Activated CD8-positive, alpha-beta T cell treated with anti-CD3 and anti-CD28 coated beads for 36 hours (primary cell): ENCODE measurements around the gene NFATC3. TPM values are rescaled to one million over a fixed set of nuclear protein-coding genes. Genes with fewer than 3 reads are reported as not detected.

ENCODE experiments used
- ATAC-seq: fragments of 200-7000 bp; cut with Tn5 transposase; one replicate; pipeline ENCODE4 v1.10.0; 2021; ENCODE audit warnings: mild to moderate bottlenecking, moderate library complexity
- CTCF ChIA-PET: fragments of 350-600 bp; sonication (Branson Sonifier 250); formaldehyde crosslinking; loops from one replicate; lab custom pipeline; 2021; ENCODE audit warnings: antibody characterized with exemption; lab: Charles Lee
- POLR2A ChIA-PET: fragments of 350-600 bp; sonication (Branson Sonifier 250); formaldehyde crosslinking; loops from one replicate; lab custom pipeline; 2021; ENCODE audit warnings: antibody characterized with exemption; lab: Charles Lee
- DNase-seq: peaks from one replicate; pipeline ENCODE4 v3.0.0-alpha.2; 2020
- H3K27ac Mint-ChIP-seq: one replicate; pipeline ENCODE4 v1.8.0; 2021; ENCODE audit warnings: mild to moderate bottlenecking, mixed read lengths
- H3K27me3 Mint-ChIP-seq: one replicate; pipeline ENCODE4 v1.8.0; 2021; ENCODE audit warnings: mixed read lengths
- H3K36me3 Mint-ChIP-seq: one replicate; pipeline ENCODE4 v1.8.0; 2021; ENCODE audit warnings: low read depth, mixed read lengths
- H3K4me1 Mint-ChIP-seq: one replicate; pipeline ENCODE4 v1.8.0; 2021; ENCODE audit warnings: low read depth, mixed read lengths
- H3K4me3 Mint-ChIP-seq: one replicate; pipeline ENCODE4 v1.8.0; 2021; ENCODE audit warnings: mild to moderate bottlenecking, moderate library complexity, mixed read lengths
- H3K9me3 Mint-ChIP-seq: one replicate; pipeline ENCODE4 v1.8.0; 2021; ENCODE audit warnings: mixed read lengths
- intact Hi-C: fragments of 100-400 bp; cut with micrococcal nuclease; formaldehyde crosslinking; loops from one replicate; pipeline ENCODE4 v1.10.0; 2022
- total RNA-seq, 2 experiments: library from RNA; stranded (reverse); gene quantifications; one replicate each; pipeline ENCODE4 v1.2.3, GENCODE V29; 2021
- TF ChIP-seq, protein P1 (sequence below): fragments of 200-600 bp; IDR thresholded peaks from one replicate; pipeline ENCODE4 v1.8.0; 2022; ENCODE audit warnings: antibody characterized with exemption, mild to moderate bottlenecking

Gene NFATC3
- total RNA-seq, 2 experiments from 2014 or later: 102 to 104 TPM

DNA sequence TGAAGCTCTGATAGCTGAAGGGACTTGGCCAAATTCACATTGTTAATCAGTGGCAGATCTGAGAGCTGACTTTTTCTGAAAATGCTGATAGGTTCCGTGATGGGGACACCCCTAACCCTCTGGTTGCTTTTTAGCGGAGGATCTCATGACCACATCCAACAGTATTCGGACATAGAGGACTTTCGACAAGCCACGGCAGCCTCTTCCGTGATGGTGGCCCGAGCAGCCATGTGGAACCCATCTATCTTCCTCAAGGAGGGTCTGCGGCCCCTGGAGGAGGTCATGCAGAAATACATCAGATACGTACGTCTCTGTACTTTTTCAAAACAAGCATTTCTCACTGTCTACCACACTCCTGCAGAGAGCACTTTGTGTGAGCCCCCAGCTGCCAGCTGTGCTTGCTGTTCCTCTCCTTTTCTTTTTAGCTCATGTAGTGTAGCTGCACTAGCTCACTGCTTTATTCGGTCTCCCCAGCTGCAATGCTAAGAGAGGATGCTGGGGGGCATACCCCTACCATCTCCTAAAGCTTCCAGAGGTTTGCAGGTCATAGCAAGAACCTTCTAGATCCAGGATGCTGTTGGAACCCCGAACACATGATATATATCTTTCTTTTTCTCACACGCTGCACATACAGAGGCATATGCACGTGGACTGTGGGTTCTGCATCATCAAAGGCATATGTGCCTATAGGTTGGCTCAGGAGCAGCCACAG is 14.2 kb upstream of the NFATC3 start:
- peak; percentile 45 for DNase-seq
- Mint-ChIP-seq H3K4me3 (no peak overlapping the region), H3K27ac (peak overlapping the region; percentile 86), H3K9me3 (no peaks in the 10 kb centered on the region), H3K27me3 (no peaks in the 10 kb centered on the region), H3K4me1 (peaks cover 67% of the 10 kb centered on the region), H3K36me3 (peaks cover 74% of the 10 kb centered on the region)
- CTCF ChIA-PET: interaction anchor here (0.9 to 1.5 kb wide), 4 partner anchors 9 to 77 kb away, joined by 3 to 6 read pairs (median 4); no protein-coding TSS in a partner anchor
- TF ChIP-seq, protein P1, sequence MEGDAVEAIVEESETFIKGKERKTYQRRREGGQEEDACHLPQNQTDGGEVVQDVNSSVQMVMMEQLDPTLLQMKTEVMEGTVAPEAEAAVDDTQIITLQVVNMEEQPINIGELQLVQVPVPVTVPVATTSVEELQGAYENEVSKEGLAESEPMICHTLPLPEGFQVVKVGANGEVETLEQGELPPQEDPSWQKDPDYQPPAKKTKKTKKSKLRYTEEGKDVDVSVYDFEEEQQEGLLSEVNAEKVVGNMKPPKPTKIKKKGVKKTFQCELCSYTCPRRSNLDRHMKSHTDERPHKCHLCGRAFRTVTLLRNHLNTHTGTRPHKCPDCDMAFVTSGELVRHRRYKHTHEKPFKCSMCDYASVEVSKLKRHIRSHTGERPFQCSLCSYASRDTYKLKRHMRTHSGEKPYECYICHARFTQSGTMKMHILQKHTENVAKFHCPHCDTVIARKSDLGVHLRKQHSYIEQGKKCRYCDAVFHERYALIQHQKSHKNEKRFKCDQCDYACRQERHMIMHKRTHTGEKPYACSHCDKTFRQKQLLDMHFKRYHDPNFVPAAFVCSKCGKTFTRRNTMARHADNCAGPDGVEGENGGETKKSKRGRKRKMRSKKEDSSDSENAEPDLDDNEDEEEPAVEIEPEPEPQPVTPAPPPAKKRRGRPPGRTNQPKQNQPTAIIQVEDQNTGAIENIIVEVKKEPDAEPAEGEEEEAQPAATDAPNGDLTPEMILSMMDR: no peak
- intact Hi-C loops: no loop called here
- ATAC-seq: no peak
- POLR2A ChIA-PET: interaction anchor here (1.0 to 4.5 kb wide), 6 partner anchors 9 to 95 kb away, joined by 3 to 16 read pairs (median 4); partner anchors contain the start of gene NFATC3

DNA sequence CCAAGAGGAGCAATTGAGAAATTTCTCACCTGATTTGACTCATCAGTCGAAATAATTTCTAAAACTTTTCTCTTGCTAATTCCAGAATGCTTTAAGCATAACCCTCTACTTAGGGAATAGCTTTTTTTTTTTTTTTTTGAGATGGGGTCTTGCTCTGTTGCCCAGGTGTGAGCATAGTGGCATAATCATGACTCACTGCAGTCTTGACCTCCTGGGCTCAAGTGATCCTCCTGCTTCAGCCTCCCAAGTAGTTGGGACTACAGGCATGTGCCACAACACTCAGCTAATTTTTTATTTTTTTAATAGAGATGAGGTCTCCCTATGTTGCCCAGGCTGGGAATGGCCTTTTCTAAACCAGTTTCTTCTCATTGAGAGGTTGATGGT is 13.7 kb upstream of the NFATC3 start:
- H3K4me1 Mint-ChIP-seq: peaks cover 70% of the 10 kb centered on the region

GRCh38 chr16:68072038-68072695 is 13.0 kb upstream of the NFATC3 start:
- TF ChIP-seq, protein P1: no peak
- Mint-ChIP-seq H3K9me3 (no peaks in the 10 kb centered on the region), H3K4me1 (peaks cover 70% of the 10 kb centered on the region), H3K36me3 (peaks cover 79% of the 10 kb centered on the region), H3K27me3 (no peaks in the 10 kb centered on the region), H3K4me3 (no peak overlapping the region), H3K27ac (no peak overlapping the region)
- CTCF ChIA-PET: interaction anchor here (1.0 to 2.1 kb wide), 5 partner anchors 8 to 156 kb away, joined by 3 to 6 read pairs (median 5); no protein-coding TSS in a partner anchor
- intact Hi-C loops: no loop called here
- POLR2A ChIA-PET: interaction anchor here (0.8 to 4.5 kb wide), 4 partner anchors 10 to 93 kb away, joined by 3 to 16 read pairs (median 4); partner anchors contain the start of gene NFATC3
- DNase-seq (no peak), ATAC-seq (no peak)

More for the DNA sequence above, 13.7 kb upstream of the NFATC3 start:
- no peaks in the 10 kb centered on the region for H3K9me3 Mint-ChIP-seq
- CTCF ChIA-PET: interaction anchor here (1.0 to 1.5 kb wide), 4 partner anchors 9 to 130 kb away, joined by 3 to 6 read pairs (median 4); no protein-coding TSS in a partner anchor
- peaks cover 76% of the 10 kb centered on the region for H3K36me3 Mint-ChIP-seq
- TF ChIP-seq, protein P1: no peak
- POLR2A ChIA-PET: interaction anchor here (0.8 to 4.5 kb wide), 5 partner anchors 10 to 94 kb away, joined by 3 to 16 read pairs (median 4); partner anchors contain the start of gene NFATC3
- no peak overlapping the region for H3K4me3 Mint-ChIP-seq
- DNase-seq (no peak), ATAC-seq (no peak)
- no peaks in the 10 kb centered on the region for H3K27me3 Mint-ChIP-seq
- intact Hi-C loops: no loop called here
- peak overlapping the region; percentile 86 for H3K27ac Mint-ChIP-seq

DNA sequence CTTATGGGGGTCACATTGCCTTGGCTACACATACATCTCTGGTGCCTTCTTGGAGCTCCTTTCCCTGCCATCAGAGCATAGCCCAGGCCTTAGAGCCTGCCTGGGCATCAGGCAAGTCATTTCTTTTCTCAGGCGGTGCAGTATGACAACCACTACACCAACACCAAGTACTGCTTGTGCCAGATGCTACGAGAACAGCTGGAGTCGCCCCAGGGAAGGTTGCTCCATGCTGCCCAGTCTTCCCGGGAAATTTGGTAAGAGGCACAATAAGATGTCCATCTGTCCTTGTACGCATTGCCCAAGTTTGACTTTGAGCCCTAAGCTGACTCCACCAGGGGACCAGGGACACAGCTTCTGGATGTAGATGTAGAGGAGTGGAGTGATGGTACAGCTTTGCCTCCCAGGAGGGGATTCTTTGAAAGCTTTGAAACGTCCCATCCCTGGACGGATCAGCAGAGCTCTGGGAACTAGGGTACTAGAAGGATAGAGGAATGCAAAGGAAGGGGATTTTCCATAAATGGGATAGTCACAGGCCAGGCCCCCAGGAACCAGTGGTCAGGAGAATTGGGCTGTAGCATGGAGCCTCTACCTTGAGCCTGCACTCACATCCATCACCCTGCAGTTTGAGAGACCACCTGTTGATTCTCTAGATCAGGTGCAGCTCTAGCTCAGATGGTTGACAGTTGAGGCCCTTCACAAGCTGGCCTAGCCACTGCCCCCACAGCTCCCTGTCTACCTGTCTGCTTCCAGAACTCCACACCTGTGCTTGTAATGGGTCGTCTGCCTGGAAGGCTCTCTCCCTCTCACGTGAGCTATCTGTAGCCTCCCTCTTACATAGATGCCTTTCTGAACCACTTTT is 11.0 kb upstream of the NFATC3 start:
- H3K27me3 Mint-ChIP-seq: no peaks in the 10 kb centered on the region
- intact Hi-C loops: no loop called here
- peak overlapping the region; percentile 95 for H3K27ac Mint-ChIP-seq
- peak overlapping the region; percentile 3 for H3K4me3 Mint-ChIP-seq
- H3K9me3 Mint-ChIP-seq: no peaks in the 10 kb centered on the region
- TF ChIP-seq, protein P1: no peak
- H3K4me1 Mint-ChIP-seq: peaks cover 79% of the 10 kb centered on the region
- POLR2A ChIA-PET: interaction anchor here (0.6 to 3.8 kb wide), 5 partner anchors 11 to 52 kb away, joined by 3 to 34 read pairs (median 3); partner anchors contain the start of genes DDX28, DUS2 and NFATC3
- ATAC-seq (peak; percentile 1), DNase-seq (no peak)
- H3K36me3 Mint-ChIP-seq: peaks cover 87% of the 10 kb centered on the region
- CTCF ChIA-PET: interaction anchor here (1.0 to 5.1 kb wide), 9 partner anchors 8 to 258 kb away, joined by 3 to 38 read pairs (median 5); partner anchors contain the start of genes NFATC3 and SLC7A6
